Stimulated activated CD4-positive, alpha-beta T cell treated with anti-CD3 and anti-CD28 coated beads, TNF-alpha, amount 100 ng/mL, for 1 hour (primary cell): Measurements from ENCODE around the gene ADI1.

Experiments
- DNase-seq, 3 donors: peaks; one replicate each; pipeline ENCODE4 v3.0.0-alpha.2; 2020; ENCODE audit warnings: low read depth in 3 of 3, low spot score in 1 of 3

The ADI1 gene

GRCh38 chr2:3519255-3520205 is at the start of gene ADI1:
TSS of gene ADI1 (minus strand) at chr2:3519531. CDS start at chr2:3519487, 44 bp downstream.
- peak; percentile 32 to 60 (median 46) for DNase-seq

- DNase-seq = no peak
Measured at GRCh38 chr2:3566806-3567205, 47.5 kb upstream of the ADI1 start.

- no peak for DNase-seq
Measured at GRCh38 chr2:3565117-3565516, 45.8 kb upstream of the ADI1 start.

GRCh38 chr2:3563521-3563976 is 44.2 kb upstream of the ADI1 start:
- DNase-seq = no peak

- peak; percentile 92 to 99 (median 95) for DNase-seq
Measured at GRCh38 chr2:3558205-3559014, 39.1 kb upstream of the ADI1 start, which contains the start of gene RNASEH1. TSS of gene RNASEH1 (minus strand) at chr2:3558333. CDS start at chr2:3558260, 73 bp downstream.

- no peak for DNase-seq
Measured at GRCh38 chr2:3557639-3558204, 38.4 kb upstream of the ADI1 start.

GRCh38 chr2:3553946-3554345 is 34.6 kb upstream of the ADI1 start:
- no peak for DNase-seq

GRCh38 chr2:3547915-3548314 is 28.6 kb upstream of the ADI1 start:
- no peak for DNase-seq

- no peak for DNase-seq
Measured at GRCh38 chr2:3545788-3546478, 26.6 kb upstream of the ADI1 start.

GRCh38 chr2:3543023-3543683 is 23.8 kb upstream of the ADI1 start:
- DNase-seq = no peak

- no peak for DNase-seq
Measured at GRCh38 chr2:3542107-3542506, 22.8 kb upstream of the ADI1 start.

GRCh38 chr2:3539836-3540235 is 20.5 kb upstream of the ADI1 start:
- DNase-seq = no peak

GRCh38 chr2:3536682-3537632 is 17.6 kb upstream of the ADI1 start:
- DNase-seq = no peak

GRCh38 chr2:3535794-3536681 is 16.7 kb upstream of the ADI1 start:
- no peak for DNase-seq

- DNase-seq = no peak
Measured at GRCh38 chr2:3535467-3535793, 16.1 kb upstream of the ADI1 start.

GRCh38 chr2:3534251-3534814 is 15.0 kb upstream of the ADI1 start:
- DNase-seq = no peak

GRCh38 chr2:3533836-3534235 is 14.5 kb upstream of the ADI1 start:
- no peak for DNase-seq

- DNase-seq = no peak
Measured at GRCh38 chr2:3532941-3533340, 13.6 kb upstream of the ADI1 start.
